K562 (cell line): ENCODE data around the gene MGP. TPM values are rescaled to one million over a fixed set of nuclear protein-coding genes. Genes with fewer than 3 reads are reported as not detected.

Source experiments
- CHD4 ChIP-seq: fragments of 200-600 bp; sonication (generic); IDR thresholded peaks from 3 replicates; pipeline ENCODE4 v1.6.1; 2012; ENCODE audit warnings: low read depth, mild to moderate bottlenecking, mixed read lengths, low read length, inconsistent platforms; ENCODE audit not compliant: insufficient read depth, insufficient replicate concordance, poor library complexity, severe bottlenecking
- ETS1 ChIP-seq: conservative IDR thresholded peaks from 2 replicates; pipeline ENCODE4 v1.6.1; 2011; ENCODE audit warnings: low read depth, mild to moderate bottlenecking, low read length; ENCODE audit not compliant: control insufficient read depth
- GTF2E2 ChIP-seq: fragments of 200-800 bp; sonication (Bioruptor generic); IDR thresholded peaks from 2 replicates; pipeline ENCODE4 v1.6.1; 2016; ENCODE audit warnings: missing genetic modification characterization, missing compliant biosample characterization
- HMGN3 ChIP-seq: IDR thresholded peaks from 2 replicates; pipeline ENCODE4 v1.6.1; 2011; ENCODE audit warnings: borderline replicate concordance, low read depth, mild to moderate bottlenecking, mixed read lengths, low read length; ENCODE audit not compliant: insufficient read length; ENCODE audit errors: extremely low read depth
- KDM4B ChIP-seq, 2 experiments: fragments of 450-650 bp in 1 of 2; sonication (generic) in 1 of 2; IDR thresholded peaks; 2 replicates each; pipeline ENCODE4 v1.6.1; 2016 to 2017; ENCODE audit warnings: borderline replicate concordance in 2 of 2, antibody characterized with exemption in 1 of 2, low read depth in 1 of 2, mild to moderate bottlenecking in 1 of 2
- KHSRP ChIP-seq: fragments of 450-650 bp; IDR thresholded peaks from 2 replicates; pipeline ENCODE4 v1.6.1; 2017
- MNT ChIP-seq, 2 experiments: fragments of 450-650 bp; conservative IDR thresholded peaks; 2 replicates each; pipeline ENCODE4 v1.6.1; 2017; ENCODE audit warnings: mild to moderate bottlenecking in 2 of 2, moderate library complexity in 2 of 2
- RCOR1 ChIP-seq, 2 experiments: IDR thresholded peaks; 2 replicates each; pipeline ENCODE4 v1.6.1; 2012; ENCODE audit warnings: low read depth in 2 of 2, low read length in 2 of 2, borderline replicate concordance in 1 of 2, improper control_type of control experiment in 1 of 2
- TEAD2 ChIP-seq: fragments of 450-650 bp; IDR thresholded peaks from 2 replicates; pipeline ENCODE4 v1.6.1; 2016; ENCODE audit warnings: missing genetic modification characterization, control low read depth, missing compliant biosample characterization
- ZNF253 ChIP-seq: fragments of 250-450 bp; sonication (Bioruptor Pico); conservative IDR thresholded peaks from 2 replicates; pipeline ENCODE4 v1.6.1; 2021; ENCODE audit warnings: mild to moderate bottlenecking
- ZSCAN29 ChIP-seq: fragments of 450-650 bp; IDR thresholded peaks from 2 replicates; pipeline ENCODE4 v1.6.1; 2017
- polyA plus RNA-seq, 8 experiments: library from polyadenylated mRNA; depleted of rRNA in 4 of 8; stranded (reverse) in 5 of 8; unstranded in 3 of 8; fragments of >200 nt; fragmentation: Nextera tagmentation in 2 of 8; fragmentation: Illumina TruSeq in 1 of 8; extraction: Ambion mirVana in 2 of 8; extraction: Trizol in 1 of 8; gene quantifications; 2 replicates each; pipeline versions ENCODE4 v1.2.1 to v1.2.3, GENCODE V29; 2011 to 2014; ENCODE audit warnings: inconsistent platforms in 1 of 8, missing spikeins in 1 of 8
- total RNA-seq, 7 experiments: library from RNA; depleted of rRNA in 6 of 7; stranded (reverse); fragments of >200 nt in 6 of 7; fragmentation: Illumina TruSeq in 2 of 7; extraction: Trizol in 2 of 7; gene quantifications; 2 replicates each; pipeline versions ENCODE4 v1.2.1 to v1.2.3, GENCODE V29; 2011 to 2021; ENCODE audit warnings: low replicate concordance in 1 of 7
- TF ChIP-seq, protein P1 (sequence below): fragments of 250-450 bp; sonication (Bioruptor Pico); IDR thresholded peaks from 2 replicates; pipeline ENCODE4 v1.4.0; 2020
- TF ChIP-seq, protein P2 (sequence below): fragments of 250-450 bp; sonication (Bioruptor Pico); IDR thresholded peaks from 2 replicates; pipeline ENCODE4 v1.8.0; 2022; ENCODE audit warnings: moderate library complexity, mild to moderate bottlenecking, inconsistent platforms
- TF ChIP-seq, protein P3 (sequence below): IDR thresholded peaks from 2 replicates; pipeline ENCODE4 v1.6.1; 2011; ENCODE audit warnings: borderline replicate concordance, low read depth, mild to moderate bottlenecking, moderate library complexity, low read length; ENCODE audit not compliant: insufficient read depth, poor library complexity, severe bottlenecking
- TF ChIP-seq, protein P4 (sequence below): sonication (generic); formaldehyde crosslinking; IDR thresholded peaks from 2 replicates; pipeline ENCODE4 v1.8.0; 2022; ENCODE audit warnings: mild to moderate bottlenecking, low read depth, missing genetic modification reagents
- TF ChIP-seq, protein P5 (sequence below): fragments of 250-450 bp; sonication (Bioruptor Pico); IDR thresholded peaks from 2 replicates; pipeline ENCODE4 v1.8.0; 2022; ENCODE audit warnings: inconsistent platforms, mild to moderate bottlenecking, moderate library complexity, borderline replicate concordance

Gene MGP
- total and polyA plus RNA-seq, 9 of the 15 experiments (the other 6 are each of a cell fraction or from before 2014, with no cell fraction given): 1.2 TPM; not detected in 8

DNA sequence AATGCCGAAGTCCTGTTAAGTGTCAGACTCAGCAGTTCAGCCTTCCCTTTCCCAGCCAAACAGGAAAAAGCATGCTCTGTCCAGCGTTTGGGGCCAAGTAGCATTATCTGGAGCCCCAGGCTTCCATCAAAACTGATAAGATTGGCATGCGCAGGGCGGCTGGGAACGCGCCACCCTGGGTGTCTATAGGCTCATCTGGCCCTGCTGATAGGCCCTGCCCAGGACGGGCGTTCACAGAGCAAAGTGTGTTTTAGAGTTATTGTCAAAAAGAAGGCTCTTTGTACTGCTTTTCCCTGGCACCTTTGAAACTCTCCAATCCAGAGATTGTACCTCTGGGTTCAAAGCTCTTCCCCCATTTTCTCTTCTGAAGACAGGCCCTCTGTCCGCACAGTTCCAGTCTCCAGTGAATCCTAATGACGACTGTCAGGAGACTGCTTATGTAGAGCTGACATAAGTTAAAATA lies 42.2 kb downstream of the MGP start, which contains the start of gene ART4 (continued):
- TF ChIP-seq, protein P1, sequence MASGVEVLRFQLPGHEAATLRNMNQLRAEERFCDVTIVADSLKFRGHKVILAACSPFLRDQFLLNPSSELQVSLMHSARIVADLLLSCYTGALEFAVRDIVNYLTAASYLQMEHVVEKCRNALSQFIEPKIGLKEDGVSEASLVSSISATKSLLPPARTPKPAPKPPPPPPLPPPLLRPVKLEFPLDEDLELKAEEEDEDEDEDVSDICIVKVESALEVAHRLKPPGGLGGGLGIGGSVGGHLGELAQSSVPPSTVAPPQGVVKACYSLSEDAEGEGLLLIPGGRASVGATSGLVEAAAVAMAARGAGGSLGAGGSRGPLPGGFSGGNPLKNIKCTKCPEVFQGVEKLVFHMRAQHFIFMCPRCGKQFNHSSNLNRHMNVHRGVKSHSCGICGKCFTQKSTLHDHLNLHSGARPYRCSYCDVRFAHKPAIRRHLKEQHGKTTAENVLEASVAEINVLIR (CRISPR knock-in tag): no peak
- TF ChIP-seq HMGN3: peak; percentile 36
- peak in 1 of 2 experiments; percentile 33; a peak in 1 of 4 replicates for TF ChIP-seq RCOR1 (IDR thresholded peaks at IDR 0.05; ENCODE audit: borderline replicate concordance in 1 of 2, low read depth in 2 of 2, low read length in 2 of 2)
- no peak for TF ChIP-seq ETS1
- TF ChIP-seq, protein P2, sequence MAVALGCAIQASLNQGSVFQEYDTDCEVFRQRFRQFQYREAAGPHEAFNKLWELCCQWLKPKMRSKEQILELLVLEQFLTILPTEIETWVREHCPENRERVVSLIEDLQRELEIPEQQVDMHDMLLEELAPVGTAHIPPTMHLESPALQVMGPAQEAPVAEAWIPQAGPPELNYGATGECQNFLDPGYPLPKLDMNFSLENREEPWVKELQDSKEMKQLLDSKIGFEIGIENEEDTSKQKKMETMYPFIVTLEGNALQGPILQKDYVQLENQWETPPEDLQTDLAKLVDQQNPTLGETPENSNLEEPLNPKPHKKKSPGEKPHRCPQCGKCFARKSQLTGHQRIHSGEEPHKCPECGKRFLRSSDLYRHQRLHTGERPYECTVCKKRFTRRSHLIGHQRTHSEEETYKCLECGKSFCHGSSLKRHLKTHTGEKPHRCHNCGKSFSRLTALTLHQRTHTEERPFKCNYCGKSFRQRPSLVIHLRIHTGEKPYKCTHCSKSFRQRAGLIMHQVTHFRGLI: no peak
- TF ChIP-seq CHD4: no peak
- TF ChIP-seq KHSRP: no peak
- no peak for TF ChIP-seq GTF2E2
- TF ChIP-seq ZNF253 (CRISPR knock-in tag): no peak
- no peak for TF ChIP-seq ZSCAN29
- TF ChIP-seq, protein P3, sequence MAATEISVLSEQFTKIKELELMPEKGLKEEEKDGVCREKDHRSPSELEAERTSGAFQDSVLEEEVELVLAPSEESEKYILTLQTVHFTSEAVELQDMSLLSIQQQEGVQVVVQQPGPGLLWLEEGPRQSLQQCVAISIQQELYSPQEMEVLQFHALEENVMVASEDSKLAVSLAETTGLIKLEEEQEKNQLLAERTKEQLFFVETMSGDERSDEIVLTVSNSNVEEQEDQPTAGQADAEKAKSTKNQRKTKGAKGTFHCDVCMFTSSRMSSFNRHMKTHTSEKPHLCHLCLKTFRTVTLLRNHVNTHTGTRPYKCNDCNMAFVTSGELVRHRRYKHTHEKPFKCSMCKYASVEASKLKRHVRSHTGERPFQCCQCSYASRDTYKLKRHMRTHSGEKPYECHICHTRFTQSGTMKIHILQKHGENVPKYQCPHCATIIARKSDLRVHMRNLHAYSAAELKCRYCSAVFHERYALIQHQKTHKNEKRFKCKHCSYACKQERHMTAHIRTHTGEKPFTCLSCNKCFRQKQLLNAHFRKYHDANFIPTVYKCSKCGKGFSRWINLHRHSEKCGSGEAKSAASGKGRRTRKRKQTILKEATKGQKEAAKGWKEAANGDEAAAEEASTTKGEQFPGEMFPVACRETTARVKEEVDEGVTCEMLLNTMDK: no peak
- TF ChIP-seq, protein P4, sequence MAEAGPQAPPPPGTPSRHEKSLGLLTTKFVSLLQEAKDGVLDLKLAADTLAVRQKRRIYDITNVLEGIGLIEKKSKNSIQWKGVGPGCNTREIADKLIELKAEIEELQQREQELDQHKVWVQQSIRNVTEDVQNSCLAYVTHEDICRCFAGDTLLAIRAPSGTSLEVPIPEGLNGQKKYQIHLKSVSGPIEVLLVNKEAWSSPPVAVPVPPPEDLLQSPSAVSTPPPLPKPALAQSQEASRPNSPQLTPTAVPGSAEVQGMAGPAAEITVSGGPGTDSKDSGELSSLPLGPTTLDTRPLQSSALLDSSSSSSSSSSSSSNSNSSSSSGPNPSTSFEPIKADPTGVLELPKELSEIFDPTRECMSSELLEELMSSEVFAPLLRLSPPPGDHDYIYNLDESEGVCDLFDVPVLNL (CRISPR knock-in tag): no peak
- 0 out of 4 replicates have a peak, but pooled peaks of 1 of the 2 experiments have one; percentile 14 for TF ChIP-seq MNT (conservative IDR thresholded peaks at IDR 0.05)
- no peak for TF ChIP-seq KDM4B (IDR thresholded peaks at IDR 0.05; ENCODE audit: borderline replicate concordance in 2 of 2, low read depth in 1 of 2)
- TF ChIP-seq, protein P5, sequence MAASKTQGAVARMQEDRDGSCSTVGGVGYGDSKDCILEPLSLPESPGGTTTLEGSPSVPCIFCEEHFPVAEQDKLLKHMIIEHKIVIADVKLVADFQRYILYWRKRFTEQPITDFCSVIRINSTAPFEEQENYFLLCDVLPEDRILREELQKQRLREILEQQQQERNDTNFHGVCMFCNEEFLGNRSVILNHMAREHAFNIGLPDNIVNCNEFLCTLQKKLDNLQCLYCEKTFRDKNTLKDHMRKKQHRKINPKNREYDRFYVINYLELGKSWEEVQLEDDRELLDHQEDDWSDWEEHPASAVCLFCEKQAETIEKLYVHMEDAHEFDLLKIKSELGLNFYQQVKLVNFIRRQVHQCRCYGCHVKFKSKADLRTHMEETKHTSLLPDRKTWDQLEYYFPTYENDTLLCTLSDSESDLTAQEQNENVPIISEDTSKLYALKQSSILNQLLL: no peak
- no peak for TF ChIP-seq TEAD2 (tag)
